RWPE2 (cell line): ENCODE measurements around the gene LRIG2.
"Not testable (repeated sequence)": the region's sequence is repeated elsewhere in the genome, so short reads cannot be mapped to it uniquely, and the experiment has no call there.

Source experiments
- ATAC-seq: fragments of 200-7000 bp; cut with Tn5 transposase; 3 replicates; pipeline ENCODE4 v1.9.1; 2021; ENCODE audit warnings: low read depth
- DNase-seq: peaks from one replicate; pipeline ENCODE4 v3.0.0-alpha.2; 2020; ENCODE audit warnings: low spot score
- H3K27ac ChIP-seq: fragments of 450-650 bp; 2 replicates; pipeline ENCODE4 v1.5.1; 2017; ENCODE audit warnings: mild to moderate bottlenecking; ENCODE audit not compliant: poor library complexity, severe bottlenecking
- H3K27me3 ChIP-seq: fragments of 250-450 bp; sonication (Bioruptor Pico); 2 replicates; pipeline ENCODE4 v1.5.1; 2021; ENCODE audit warnings: mild to moderate bottlenecking, moderate library complexity; ENCODE audit not compliant: insufficient read depth, poor library complexity, severe bottlenecking
- H3K36me3 ChIP-seq: fragments of 250-450 bp; sonication (Bioruptor Pico); 2 replicates; pipeline ENCODE4 v1.5.1; 2020; ENCODE audit warnings: low read depth, mild to moderate bottlenecking, moderate library complexity
- H3K4me1 ChIP-seq: fragments of 250-450 bp; sonication (Bioruptor Pico); 2 replicates; pipeline ENCODE4 v1.5.1; 2021; ENCODE audit warnings: mild to moderate bottlenecking, moderate library complexity; ENCODE audit not compliant: insufficient read depth, poor library complexity, severe bottlenecking
- H3K4me3 ChIP-seq: fragments of 250-450 bp; sonication (Bioruptor Pico); 2 replicates; pipeline ENCODE4 v1.5.1; 2021; ENCODE audit warnings: mild to moderate bottlenecking, moderate library complexity; ENCODE audit not compliant: severe bottlenecking
- H3K9me3 ChIP-seq: fragments of 250-450 bp; sonication (Bioruptor Pico); 2 replicates; pipeline ENCODE4 v1.5.1; 2021; ENCODE audit warnings: mild to moderate bottlenecking, moderate library complexity; ENCODE audit not compliant: severe bottlenecking
- CTCF ChIP-seq: fragments of 450-650 bp; IDR thresholded peaks from one replicate; pipeline ENCODE4 v1.5.1; 2017; ENCODE audit warnings: mild to moderate bottlenecking, moderate library complexity; ENCODE audit not compliant: poor library complexity, severe bottlenecking

The LRIG2 gene

GRCh38 chr1:113072757-113073478 lies at the start of gene LRIG2:
Gene LRIG2, plus strand, starts transcription at chr1:113073198. Its CDS starts 209 bp downstream, at chr1:113073407.
- TF ChIP-seq CTCF = peak; percentile 98
- ATAC-seq (peak; percentile 98), DNase-seq (peak; percentile 96)
- Histone ChIP-seq H3K27me3 (no peaks in the 10 kb centered on the region), H3K27ac (peak within 1 kb of the TSS; percentile 54), H3K4me1 (peaks cover 7% of the 10 kb centered on the region), H3K36me3 (peaks cover 22% of the 10 kb centered on the region), H3K9me3 (no peaks in the 10 kb centered on the region), H3K4me3 (peak within 1 kb of the TSS; percentile 85)

GRCh38 chr1:113023316-113023715 lies 49.7 kb upstream of the LRIG2 start:
- H3K36me3 ChIP-seq, ATAC-seq, H3K27me3 ChIP-seq, DNase-seq, H3K4me3 ChIP-seq, H3K9me3 ChIP-seq, H3K27ac ChIP-seq: not testable (repeated sequence)
- H3K4me1 ChIP-seq = peaks cover 12% of the 10 kb centered on the region

- no peak overlapping the region for H3K27ac ChIP-seq
- peaks cover 3% of the 10 kb centered on the region for H3K4me1 ChIP-seq
- no peaks in the 10 kb centered on the region for H3K9me3 ChIP-seq
- no peak for DNase-seq
- ATAC-seq = no peak
- H3K27me3 ChIP-seq = no peaks in the 10 kb centered on the region
- H3K36me3 ChIP-seq = no peaks in the 10 kb centered on the region
- no peak for TF ChIP-seq CTCF
- H3K4me3 ChIP-seq = no peak overlapping the region
Observed at GRCh38 chr1:113027007-113027406, 46.0 kb upstream of the LRIG2 start.

- Histone ChIP-seq H3K4me3 (no peak overlapping the region), H3K27me3 (no peaks in the 10 kb centered on the region)
- no peak for DNase-seq
Observed at GRCh38 chr1:113027449-113027848, 45.5 kb upstream of the LRIG2 start.

GRCh38 chr1:113029822-113030221 lies 43.2 kb upstream of the LRIG2 start:
- Histone ChIP-seq H3K27ac (no peak overlapping the region), H3K9me3 (no peaks in the 10 kb centered on the region), H3K4me3 (no peak overlapping the region), H3K27me3 (no peaks in the 10 kb centered on the region), H3K36me3 (no peaks in the 10 kb centered on the region), H3K4me1 (peaks cover 7% of the 10 kb centered on the region)
- TF ChIP-seq CTCF = no peak
- DNase-seq = no peak
- no peak for ATAC-seq

More at GRCh38 chr1:113027449-113027848, 45.5 kb upstream of the LRIG2 start:
- Histone ChIP-seq H3K36me3 (no peaks in the 10 kb centered on the region), H3K27ac (no peak overlapping the region), H3K9me3 (no peaks in the 10 kb centered on the region), H3K4me1 (no peaks in the 10 kb centered on the region)
- TF ChIP-seq CTCF = no peak
- ATAC-seq = no peak
